ENCODE results near the gene FBL.
"Not testable (repeated sequence)": the region's sequence is repeated elsewhere in the genome, so short reads cannot be mapped to it uniquely, and the experiment has no call there.

GRCh38 chr19:39889872-39890754 is 43.9 kb upstream of the FBL start:
- not testable (repeated sequence) for TF ChIP-seq CTCF (conservative IDR thresholded peaks at IDR 0.05; ENCODE audit: low read depth, low read length); EZH2 (IDR thresholded peaks at IDR 0.05; ENCODE audit: low read length, unreplicated experiment)

Data from PC-3 (cell line).